GM19397 (cell line): Measurements from ENCODE around the gene SH3TC2.

Experiments used
- ATAC-seq: cut with Tn5 transposase; IDR thresholded peaks from one replicate; pipeline ENCODE4 v1.9.1; 2021; ENCODE audit warnings: mild to moderate bottlenecking, moderate library complexity; ENCODE audit not compliant: unreplicated experiment

SH3TC2 gene

DNA sequence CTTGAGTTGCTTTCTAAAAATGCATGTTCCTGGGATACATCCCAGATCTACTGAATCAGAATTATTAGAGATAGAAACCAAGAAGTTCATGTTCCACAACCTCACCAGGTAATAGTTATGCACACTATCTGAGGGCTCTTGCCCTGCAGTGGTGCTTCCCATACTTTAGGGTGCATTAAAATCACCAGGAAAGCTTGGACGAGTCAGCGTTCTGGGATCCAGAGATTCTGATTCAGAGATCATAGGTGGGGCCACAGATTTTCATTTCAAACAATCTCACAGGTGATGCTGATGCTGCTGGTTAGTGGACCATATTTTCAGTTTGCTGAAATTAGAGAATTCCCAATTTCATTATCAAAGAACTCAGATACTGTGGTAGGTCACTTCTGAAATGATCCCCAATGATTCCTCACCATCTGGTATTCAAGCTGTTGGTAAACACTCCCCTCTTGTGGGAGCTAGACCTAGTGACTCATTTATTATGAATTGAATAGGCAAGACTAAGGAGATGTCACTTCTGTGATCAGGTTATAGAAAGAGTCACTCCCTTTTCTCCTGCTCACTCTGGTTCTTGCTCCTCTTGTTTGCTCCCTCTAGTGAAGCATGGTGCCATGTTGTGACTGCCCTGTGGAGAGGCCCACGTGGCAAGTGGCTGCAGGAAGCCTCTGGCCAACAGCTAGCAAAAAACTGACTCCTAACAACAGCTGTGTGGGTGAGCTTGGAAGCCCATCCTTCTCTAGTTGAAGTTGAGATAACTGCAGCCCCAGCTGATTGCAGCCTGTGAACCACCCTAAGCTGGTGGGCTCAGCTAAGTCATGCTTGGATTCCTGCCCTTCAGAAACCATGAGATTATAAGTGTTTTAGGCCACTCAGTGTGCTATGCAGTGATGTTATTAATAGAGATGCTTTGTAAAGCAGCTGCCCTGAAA, 59.8 kb downstream of the SH3TC2 start:
- ATAC-seq, result no peak

GRCh38 chr5:149002053-149002452, 60.8 kb downstream of the SH3TC2 start:
- no peak for ATAC-seq

- no peak for ATAC-seq
These were observed 61.7 kb downstream of the SH3TC2 start for GRCh38 chr5:149001162-149001561.

GRCh38 chr5:148999741-149000140, 63.1 kb downstream of the SH3TC2 start:
- ATAC-seq, result no peak

DNA sequence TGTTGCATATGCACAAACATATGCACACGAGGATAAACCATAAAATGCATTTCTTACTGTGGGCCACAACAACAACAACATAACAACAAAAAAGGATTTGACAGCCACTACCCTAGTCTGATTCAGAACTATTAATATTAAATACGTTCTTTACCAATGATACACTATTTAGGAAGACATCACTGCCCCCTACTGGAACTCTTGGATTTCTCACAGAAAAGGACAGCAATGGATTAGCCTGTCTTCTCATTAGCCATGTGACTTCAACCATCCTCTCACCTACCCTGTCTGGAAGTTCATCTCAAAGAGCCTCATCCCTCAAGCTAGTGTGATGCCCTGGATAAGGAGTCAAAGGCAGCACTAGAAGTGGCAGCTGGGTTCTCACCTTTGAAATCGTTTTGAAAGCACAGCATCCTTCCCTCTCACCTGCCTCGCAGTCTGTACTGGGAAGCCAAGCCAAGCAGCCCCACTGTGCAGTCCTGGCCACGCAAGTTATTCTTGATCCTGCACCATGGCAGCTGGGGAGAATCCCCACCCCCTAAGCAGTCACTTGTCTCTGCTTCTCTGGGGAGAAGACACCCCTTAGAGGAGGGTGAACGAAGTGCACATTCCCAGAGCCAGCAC, 64.6 kb downstream of the SH3TC2 start:
- ATAC-seq, result peak; percentile 56

- no peak for ATAC-seq
These were observed 66.6 kb downstream of the SH3TC2 start for GRCh38 chr5:148996270-148996669.

DNA sequence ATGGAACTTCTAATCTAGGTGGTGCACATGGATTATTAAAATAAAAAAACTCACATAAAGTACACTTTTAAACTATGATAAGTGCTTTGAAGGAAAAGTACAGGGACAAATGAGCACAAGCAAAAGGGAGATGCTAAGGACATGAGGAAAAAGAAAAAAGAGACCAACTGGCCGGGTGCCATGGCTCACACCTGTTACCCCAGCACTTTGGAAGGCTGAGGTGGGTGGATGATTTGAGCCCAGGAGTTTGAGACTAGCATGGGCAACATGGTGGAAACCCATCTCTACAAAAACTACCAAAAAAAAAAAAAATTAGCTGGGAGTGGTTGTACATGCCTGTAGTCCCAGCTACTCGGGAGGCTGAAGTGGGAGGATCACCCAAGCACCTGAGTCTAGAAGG, 67.1 kb downstream of the SH3TC2 start:
- ATAC-seq, result no peak

DNA sequence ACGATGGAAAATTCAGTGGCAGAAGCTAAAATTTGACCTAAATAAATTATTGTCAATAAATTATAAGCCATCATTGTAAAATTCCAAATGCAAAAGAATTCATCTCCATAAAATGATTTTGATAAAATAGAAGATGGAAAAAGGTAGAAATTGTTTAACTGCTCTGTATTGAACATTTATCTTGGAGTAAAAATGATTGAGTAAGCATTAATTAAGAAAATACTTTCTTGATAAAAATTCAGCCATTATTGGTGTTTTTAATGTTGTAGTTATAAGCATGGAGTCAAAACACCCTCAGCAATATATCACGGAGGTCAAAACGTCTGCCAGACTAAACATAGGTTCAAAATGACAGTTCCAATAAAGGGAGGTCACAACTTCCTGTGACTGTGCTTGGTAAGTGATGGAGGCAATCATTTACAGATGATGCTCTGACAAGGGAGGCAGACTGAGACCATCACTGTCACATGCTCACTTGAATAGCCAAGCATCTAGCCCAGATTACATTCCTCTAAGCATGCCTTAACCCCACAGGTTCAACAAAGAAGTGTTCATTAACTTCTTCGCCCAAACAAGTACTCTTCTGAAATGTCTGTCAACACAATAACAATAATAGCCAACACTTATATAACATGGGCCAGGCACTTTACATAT, 69.5 kb downstream of the SH3TC2 start:
- no peak for ATAC-seq

DNA sequence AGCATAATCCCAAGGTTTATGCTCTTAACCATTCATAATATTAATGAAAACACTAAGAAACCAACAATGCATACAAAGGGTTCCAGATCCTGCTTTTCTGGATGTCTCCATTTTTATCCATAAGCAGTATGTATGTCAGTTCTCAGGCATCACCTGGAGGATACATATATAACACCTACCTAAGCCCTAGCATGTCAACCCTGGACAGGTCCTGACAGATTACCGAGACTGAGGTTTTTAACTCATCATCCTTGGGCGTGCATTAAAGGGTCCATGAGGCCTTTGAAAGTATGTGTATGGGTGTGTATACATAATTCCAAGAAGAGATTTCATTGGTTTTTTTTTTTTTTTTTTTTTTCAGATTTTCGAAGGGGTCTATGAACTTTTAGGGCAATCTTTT, 70.6 kb downstream of the SH3TC2 start:
- ATAC-seq, result no peak

DNA sequence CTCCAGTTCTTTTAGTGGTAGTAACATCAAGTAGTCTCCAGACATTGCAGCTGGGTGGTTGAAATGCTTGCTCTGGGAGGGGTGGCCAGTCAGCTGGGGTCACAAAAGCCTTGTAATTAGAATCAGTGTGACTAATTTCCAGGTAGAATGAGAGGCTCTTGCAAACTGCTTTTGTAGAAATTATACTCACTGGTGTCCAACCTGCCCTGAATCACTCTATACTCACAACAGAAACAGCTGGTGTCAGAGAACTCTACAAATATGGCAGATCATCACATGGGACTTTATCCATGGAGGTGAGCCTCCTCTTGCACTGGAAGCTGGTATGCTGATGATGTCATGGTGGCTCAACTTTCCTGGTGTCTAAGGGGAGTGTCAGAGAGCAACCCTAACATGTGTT, 71.3 kb downstream of the SH3TC2 start:
- ATAC-seq, result no peak

DNA sequence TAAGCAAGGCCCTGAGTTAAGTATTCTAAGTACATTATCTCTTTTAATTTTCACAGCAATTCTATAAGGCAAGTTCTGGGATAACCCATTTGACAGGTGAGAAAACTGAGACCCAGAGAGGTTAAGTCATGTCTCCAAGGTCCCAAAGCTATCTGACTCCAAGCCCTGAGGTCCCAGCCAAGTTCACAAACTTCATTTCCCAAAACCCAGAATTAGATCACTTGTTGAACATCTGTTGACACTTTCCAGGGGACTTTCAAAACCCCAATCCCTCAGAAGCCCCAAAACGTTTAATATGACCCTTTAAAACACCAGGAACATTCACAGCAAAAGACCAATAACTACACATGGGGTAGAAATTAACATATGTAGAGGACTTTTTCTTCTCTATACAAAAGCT, 72.0 kb downstream of the SH3TC2 start:
- ATAC-seq, result no peak

DNA sequence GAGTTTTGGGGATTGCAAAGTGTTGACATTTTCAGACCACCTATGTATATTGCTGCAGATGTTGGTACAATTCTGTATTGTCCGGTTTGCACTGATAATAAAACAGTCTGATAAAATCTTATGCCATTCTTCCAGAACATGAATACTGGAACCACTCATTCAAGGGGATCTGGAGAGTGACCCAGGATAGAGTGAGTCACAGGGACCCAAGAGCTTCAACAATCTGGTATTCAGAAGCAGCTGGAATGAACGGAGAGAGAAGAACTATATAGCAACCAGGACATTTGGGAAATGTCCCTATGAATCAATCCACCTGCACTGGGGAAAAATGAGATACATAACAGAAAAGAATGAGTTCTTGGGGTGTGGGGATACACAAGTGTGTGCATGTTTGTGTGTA, 73.3 kb downstream of the SH3TC2 start:
- no peak for ATAC-seq

DNA sequence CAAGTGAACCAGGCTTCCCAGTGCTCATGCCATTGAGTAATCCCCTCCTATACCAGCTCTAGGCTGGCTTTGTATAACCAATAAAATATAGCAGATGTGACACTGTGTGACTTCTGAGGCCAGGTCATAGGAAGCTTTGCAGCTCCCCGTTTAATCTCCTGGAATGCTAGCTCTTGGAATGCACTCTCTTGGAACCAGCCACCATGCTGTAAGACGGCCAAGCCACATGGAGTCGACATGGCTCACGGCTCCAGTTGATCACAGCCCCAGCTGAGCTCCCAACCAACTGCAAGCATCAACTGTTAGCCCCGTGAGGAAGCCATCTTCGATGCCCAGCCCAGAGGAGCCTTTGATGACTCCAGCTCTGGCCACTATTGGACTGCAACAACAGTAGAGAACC, 74.5 kb downstream of the SH3TC2 start:
- no peak for ATAC-seq

- ATAC-seq, result no peak
These were observed 76.2 kb downstream of the SH3TC2 start for GRCh38 chr5:148986636-148987035.

DNA sequence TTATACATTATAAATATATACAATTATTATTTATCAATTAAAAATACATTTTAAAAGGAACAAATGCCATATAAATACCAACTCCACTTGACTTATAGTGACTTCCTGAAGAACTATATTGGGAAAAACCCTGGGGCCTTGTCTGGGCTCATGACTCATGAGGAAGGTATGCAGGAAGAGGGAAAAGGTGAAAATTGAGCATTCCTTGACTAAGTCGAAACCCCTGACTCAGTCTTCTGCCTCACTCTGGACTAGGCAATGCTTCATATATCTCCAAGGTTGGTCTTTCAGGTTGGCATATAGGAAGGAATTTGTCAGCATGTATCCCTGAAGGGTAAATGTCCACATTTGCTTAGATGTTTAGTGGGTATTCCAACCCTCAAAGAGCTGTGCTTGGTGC, 78.5 kb downstream of the SH3TC2 start:
- ATAC-seq, result no peak

DNA sequence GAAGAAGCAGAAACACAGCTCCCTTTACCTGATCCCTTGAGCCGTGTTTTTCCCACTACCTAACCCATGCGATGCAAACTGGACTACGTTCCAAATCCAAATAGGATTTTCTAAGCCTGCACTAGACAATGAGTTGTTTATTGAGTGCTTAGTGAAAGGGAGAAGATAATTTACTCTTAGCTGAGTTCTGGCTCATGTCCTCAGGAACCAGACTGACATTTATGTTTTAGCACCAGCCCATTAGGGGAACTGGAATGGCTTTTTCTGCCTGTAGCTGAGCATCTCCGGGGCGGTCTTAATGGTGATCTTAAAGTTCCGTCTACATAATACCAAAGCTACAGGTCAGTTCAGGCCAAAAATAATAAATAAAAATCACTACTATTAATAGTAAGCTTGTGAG, 81.5 kb downstream of the SH3TC2 start:
- ATAC-seq, result no peak

DNA sequence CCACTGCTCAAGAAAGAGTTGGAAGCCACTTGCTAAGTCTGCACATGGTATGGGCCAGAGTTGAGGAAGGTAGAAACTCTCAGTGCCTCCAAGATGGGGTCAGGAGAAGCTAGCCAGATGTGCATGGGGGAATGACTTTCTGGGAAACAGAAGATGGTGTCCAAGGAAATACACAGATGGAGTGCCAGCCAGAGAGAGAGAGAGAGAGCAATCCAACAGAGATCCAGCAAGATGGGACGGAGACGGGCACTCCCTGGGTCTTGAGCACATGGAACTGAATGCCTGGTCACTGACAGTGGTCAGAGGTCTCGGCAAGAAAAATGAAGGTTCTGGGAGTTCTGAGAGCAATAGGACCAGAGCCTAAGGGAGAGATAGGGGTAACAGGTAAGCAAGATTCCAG, 82.1 kb downstream of the SH3TC2 start:
- no peak for ATAC-seq

- no peak for ATAC-seq
These were observed 83.7 kb downstream of the SH3TC2 start for GRCh38 chr5:148979083-148979723.

DNA sequence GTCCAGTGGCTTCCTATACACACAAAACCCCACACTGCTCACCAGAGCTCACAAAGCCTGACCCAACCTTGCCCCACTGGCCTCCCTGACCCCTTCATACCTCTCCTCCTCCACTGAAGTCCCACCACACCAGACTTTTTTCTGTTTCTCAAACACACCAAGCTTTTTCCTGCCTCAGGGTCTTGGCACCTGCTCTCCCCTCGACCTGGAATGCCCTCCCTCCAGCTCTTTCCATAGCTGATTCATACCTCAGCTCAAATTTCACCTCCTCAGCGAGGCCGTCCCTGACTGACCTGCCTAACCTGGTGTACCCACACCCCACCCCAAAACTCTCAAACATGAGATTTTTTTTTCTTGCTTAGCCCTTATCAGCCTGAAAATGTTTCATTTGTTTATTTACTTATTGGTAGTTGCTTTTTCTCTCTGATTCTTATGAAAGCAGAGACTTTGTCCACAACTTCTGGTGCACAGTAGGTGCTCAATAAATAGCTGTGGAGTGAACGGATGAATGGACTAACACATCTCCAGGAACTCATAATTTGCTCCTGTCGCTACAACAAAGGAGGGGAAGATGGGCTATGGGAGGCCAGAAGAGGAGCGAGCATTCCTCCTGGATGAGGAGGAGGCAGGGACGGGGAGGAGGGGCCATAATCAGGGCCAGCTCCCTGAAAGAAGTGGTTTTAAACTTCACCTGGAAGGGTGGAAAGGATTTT, 84.3 kb downstream of the SH3TC2 start:
- no peak for ATAC-seq

DNA sequence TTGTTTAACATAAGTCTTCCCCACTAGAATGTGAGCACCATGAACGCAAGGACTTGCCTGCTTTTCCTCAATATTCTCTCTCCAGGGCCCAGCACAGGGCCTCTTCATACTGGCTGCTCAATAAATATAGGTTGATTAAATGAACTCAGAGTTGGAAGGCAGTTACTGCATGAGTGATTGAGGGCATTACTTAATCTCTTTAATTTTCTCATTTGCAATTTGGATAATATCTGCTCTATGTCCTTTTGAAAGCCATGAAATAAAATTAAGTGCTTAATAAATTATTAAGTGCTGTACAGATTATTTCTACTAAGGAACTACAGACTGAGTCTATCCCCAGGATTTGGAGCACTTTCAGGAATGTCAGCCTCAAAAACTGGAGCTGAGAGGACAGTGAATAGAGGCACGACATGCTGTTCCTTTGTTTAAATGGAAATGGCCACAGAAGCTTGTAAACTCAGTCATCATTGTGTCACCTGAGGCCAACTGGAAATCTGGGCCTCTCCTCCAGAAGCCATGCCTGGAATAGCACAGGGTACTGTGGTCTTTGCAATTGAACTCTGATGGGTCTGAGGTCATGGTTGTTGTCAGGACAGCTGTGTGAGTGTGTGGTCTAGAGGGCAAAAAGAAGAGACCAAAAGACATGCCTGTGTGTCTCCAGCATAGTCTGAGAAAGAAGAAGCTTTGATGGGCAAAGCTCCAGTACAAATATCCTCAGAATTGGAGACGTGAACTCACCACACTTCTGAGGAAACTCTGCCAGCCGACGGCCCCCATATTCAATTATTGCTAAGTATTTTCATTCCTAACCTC, 86.1 kb downstream of the SH3TC2 start:
- ATAC-seq, result no peak
